SK-N-MC (cell line): Measurements from ENCODE around the gene TAF4B.

Experiments
- EZH2 ChIP-seq: fragments of 200-600 bp; sonication (generic); IDR thresholded peaks from one replicate; pipeline ENCODE4 v1.6.1; 2017; ENCODE audit warnings: antibody characterized with exemption
- POLR2AphosphoS5 ChIP-seq: IDR thresholded peaks from 2 replicates; pipeline ENCODE4 v1.6.1; 2012; ENCODE audit warnings: mild to moderate bottlenecking, low read depth, low read length, borderline replicate concordance

- no peak for TF ChIP-seq EZH2
- TF ChIP-seq POLR2AphosphoS5, result no peak
Measured at GRCh38 chr18:26196605-26197004, 29.6 kb upstream of the TAF4B start.
